H1 (cell line): ENCODE results near the gene KLHL40. TPM values are rescaled to one million over a fixed set of nuclear protein-coding genes. Genes with fewer than 3 reads are reported as not detected.

Experiments used
- ASH2L ChIP-seq: fragments of 200-600, 300-600 bp; sonication (generic); IDR thresholded peaks from one replicate; pipeline ENCODE4 v1.7.1; 2017; ENCODE audit warnings: low read length
- CEBPB ChIP-seq: IDR thresholded peaks from 2 replicates; pipeline ENCODE4 v1.6.1; 2012; ENCODE audit warnings: low read depth, low read length
- CREB1 ChIP-seq: IDR thresholded peaks from 2 replicates; pipeline ENCODE4 v1.6.1; 2012; ENCODE audit warnings: inconsistent platforms
- JUND ChIP-seq: IDR thresholded peaks from 2 replicates; pipeline ENCODE4 v1.6.1; 2011; ENCODE audit warnings: mild to moderate bottlenecking, improper control_type of control experiment, low read length
- NANOG ChIP-seq: IDR thresholded peaks from 2 replicates; pipeline ENCODE4 v1.6.1; 2011; ENCODE audit warnings: low read length, low read depth, mild to moderate bottlenecking, inconsistent platforms; ENCODE audit not compliant: insufficient read depth, poor library complexity, severe bottlenecking
- PHF8 ChIP-seq: fragments of 200-600 bp; sonication (generic); conservative IDR thresholded peaks from 2 replicates; pipeline ENCODE4 v1.7.1; 2012; ENCODE audit warnings: low read depth, mild to moderate bottlenecking, inconsistent platforms, low read length, moderate library complexity
- POLR2AphosphoS5 ChIP-seq: IDR thresholded peaks from 2 replicates; pipeline ENCODE4 v1.6.1; 2011; ENCODE audit warnings: low read depth, low read length
- RFX5 ChIP-seq: IDR thresholded peaks from 2 replicates; pipeline ENCODE4 v1.6.1; 2011; ENCODE audit warnings: low read depth, low read length, improper control_type of control experiment, borderline replicate concordance
- SP1 ChIP-seq: IDR thresholded peaks from 2 replicates; pipeline ENCODE4 v1.6.1; 2011; ENCODE audit warnings: low read depth, low read length
- SP2 ChIP-seq: IDR thresholded peaks from 2 replicates; pipeline ENCODE4 v1.6.1; 2012; ENCODE audit warnings: mild to moderate bottlenecking, low read length, inconsistent platforms
- SRF ChIP-seq: IDR thresholded peaks from 2 replicates; pipeline ENCODE4 v1.6.1; 2011; ENCODE audit warnings: mild to moderate bottlenecking, low read depth, low read length, moderate library complexity
- TAF7 ChIP-seq: optimal IDR thresholded peaks from 2 replicates; pipeline ENCODE3; 2011; ENCODE audit warnings: low read depth, mild to moderate bottlenecking, inconsistent platforms, low read length, moderate library complexity, borderline replicate concordance
- YY1 ChIP-seq: IDR thresholded peaks from 2 replicates; pipeline ENCODE4 v1.6.1; 2011; ENCODE audit warnings: low read depth, mild to moderate bottlenecking, low read length
- polyA plus RNA-seq, 7 experiments: library from polyadenylated mRNA; depleted of rRNA in 3 of 7; stranded (reverse) in 5 of 7; unstranded in 2 of 7; fragments of >200 nt in 5 of 7; fragments of 200-250 nt in 2 of 7; gene quantifications; 1 replicate in 5 of 7; 2 replicates in 1 of 7; 4 replicates in 1 of 7; pipeline versions ENCODE4 v1.2.1 to v1.2.3, GENCODE V29; 2011 to 2013; ENCODE audit warnings: missing spikeins in 2 of 7, mixed read lengths in 2 of 7
- total RNA-seq: library from RNA; stranded (reverse); fragmentation: NEBNext Ultra II Directional; extraction: Animal tissue kit (Norgen Biotek cat#: 25700); gene quantifications from 2 replicates; pipeline ENCODE4 v1.2.1, GENCODE V29; 2021
- TF ChIP-seq, protein P1 (sequence below), 3 experiments: IDR thresholded peaks; 1 replicate in 2 of 3; 2 replicates in 1 of 3; pipeline versions ENCODE4 v1.5.1 to v1.6.1; 2011; ENCODE audit warnings: low read length in 3 of 3, mild to moderate bottlenecking in 3 of 3, inconsistent platforms in 2 of 3, low read depth in 1 of 3, moderate library complexity in 1 of 3; ENCODE audit not compliant: insufficient read depth in 1 of 3; ENCODE audit errors: control extremely low read depth in 1 of 3

Gene KLHL40
- total and polyA plus RNA-seq, 2 of the 8 experiments (the other 6 are each of a cell fraction or from before 2014, with no cell fraction given): 0.02 TPM; not detected in 1

GRCh38 chr3:42656680-42657610 lies 28.4 kb upstream of the KLHL40 start (continued):
- TF ChIP-seq, protein P1, sequence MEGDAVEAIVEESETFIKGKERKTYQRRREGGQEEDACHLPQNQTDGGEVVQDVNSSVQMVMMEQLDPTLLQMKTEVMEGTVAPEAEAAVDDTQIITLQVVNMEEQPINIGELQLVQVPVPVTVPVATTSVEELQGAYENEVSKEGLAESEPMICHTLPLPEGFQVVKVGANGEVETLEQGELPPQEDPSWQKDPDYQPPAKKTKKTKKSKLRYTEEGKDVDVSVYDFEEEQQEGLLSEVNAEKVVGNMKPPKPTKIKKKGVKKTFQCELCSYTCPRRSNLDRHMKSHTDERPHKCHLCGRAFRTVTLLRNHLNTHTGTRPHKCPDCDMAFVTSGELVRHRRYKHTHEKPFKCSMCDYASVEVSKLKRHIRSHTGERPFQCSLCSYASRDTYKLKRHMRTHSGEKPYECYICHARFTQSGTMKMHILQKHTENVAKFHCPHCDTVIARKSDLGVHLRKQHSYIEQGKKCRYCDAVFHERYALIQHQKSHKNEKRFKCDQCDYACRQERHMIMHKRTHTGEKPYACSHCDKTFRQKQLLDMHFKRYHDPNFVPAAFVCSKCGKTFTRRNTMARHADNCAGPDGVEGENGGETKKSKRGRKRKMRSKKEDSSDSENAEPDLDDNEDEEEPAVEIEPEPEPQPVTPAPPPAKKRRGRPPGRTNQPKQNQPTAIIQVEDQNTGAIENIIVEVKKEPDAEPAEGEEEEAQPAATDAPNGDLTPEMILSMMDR (IDR thresholded peaks at IDR 0.05; ENCODE audit: control extremely low read depth in 1 of 3, insufficient read depth in 1 of 3, low read depth in 1 of 3, low read length in 3 of 3): no peak
- no peak for TF ChIP-seq ASH2L
- no peak for TF ChIP-seq SP2
- TF ChIP-seq SRF: no peak
- TF ChIP-seq CREB1: no peak
- TF ChIP-seq JUND: no peak
- TF ChIP-seq RFX5: no peak
- no peak for TF ChIP-seq TAF7
- no peak for TF ChIP-seq POLR2AphosphoS5
- no peak for TF ChIP-seq YY1
- TF ChIP-seq NANOG: no peak
- TF ChIP-seq SP1: no peak
- TF ChIP-seq PHF8: no peak
- no peak for TF ChIP-seq CEBPB
- TF ChIP-seq, all 59 proteins: peak for 0
